HG03439 (cell line): ENCODE data around the gene SMIM11.
"Not testable (repeated sequence)": the region's sequence is repeated elsewhere in the genome, so short reads cannot be mapped to it uniquely, and the experiment has no call there.

ENCODE experiments used
- ATAC-seq: cut with Tn5 transposase; IDR thresholded peaks from one replicate; pipeline ENCODE4 v1.9.1; 2021; ENCODE audit warnings: mild to moderate bottlenecking, moderate library complexity; ENCODE audit not compliant: unreplicated experiment

SMIM11 gene

GRCh38 chr21:34407294-34407693 lies 32.0 kb downstream of the SMIM11 start:
- not testable (repeated sequence) for ATAC-seq

- not testable (repeated sequence) for ATAC-seq
These were observed 42.3 kb downstream of the SMIM11 start for GRCh38 chr21:34417448-34418077.

- ATAC-seq = not testable (repeated sequence)
These were observed 48.5 kb downstream of the SMIM11 start, which contains the start of gene SMIM34 for GRCh38 chr21:34423805-34424204. Gene SMIM34 (minus strand): TSS chr21:34423951. CDS start chr21:34423839, 112 bp downstream.

GRCh38 chr21:34427339-34427738 lies 52.0 kb downstream of the SMIM11 start:
- ATAC-seq = not testable (repeated sequence)

GRCh38 chr21:34428441-34428840 lies 53.1 kb downstream of the SMIM11 start:
- not testable (repeated sequence) for ATAC-seq

- not testable (repeated sequence) for ATAC-seq
These were observed 54.4 kb downstream of the SMIM11 start for GRCh38 chr21:34429710-34430109.
